Fibroblast of lung (primary cell): ENCODE data around the gene PHRF1.

ENCODE experiments used
- EZH2 ChIP-seq: IDR thresholded peaks from 2 replicates; pipeline ENCODE4 v1.5.1; 2012; ENCODE audit warnings: low read length, control low read depth, mild to moderate bottlenecking; ENCODE audit errors: missing control alignments
- TF ChIP-seq, protein P1 (sequence below), 2 donors: IDR thresholded peaks in 1 of 2; conservative IDR thresholded peaks in 1 of 2; 1 replicate in 1 of 2; 2 replicates in 1 of 2; pipeline ENCODE4 v1.5.1; 2011 to 2012; ENCODE audit warnings: low read length in 2 of 2, control low read depth in 1 of 2, inconsistent platforms in 1 of 2, low read depth in 1 of 2, mild to moderate bottlenecking in 1 of 2

DNA sequence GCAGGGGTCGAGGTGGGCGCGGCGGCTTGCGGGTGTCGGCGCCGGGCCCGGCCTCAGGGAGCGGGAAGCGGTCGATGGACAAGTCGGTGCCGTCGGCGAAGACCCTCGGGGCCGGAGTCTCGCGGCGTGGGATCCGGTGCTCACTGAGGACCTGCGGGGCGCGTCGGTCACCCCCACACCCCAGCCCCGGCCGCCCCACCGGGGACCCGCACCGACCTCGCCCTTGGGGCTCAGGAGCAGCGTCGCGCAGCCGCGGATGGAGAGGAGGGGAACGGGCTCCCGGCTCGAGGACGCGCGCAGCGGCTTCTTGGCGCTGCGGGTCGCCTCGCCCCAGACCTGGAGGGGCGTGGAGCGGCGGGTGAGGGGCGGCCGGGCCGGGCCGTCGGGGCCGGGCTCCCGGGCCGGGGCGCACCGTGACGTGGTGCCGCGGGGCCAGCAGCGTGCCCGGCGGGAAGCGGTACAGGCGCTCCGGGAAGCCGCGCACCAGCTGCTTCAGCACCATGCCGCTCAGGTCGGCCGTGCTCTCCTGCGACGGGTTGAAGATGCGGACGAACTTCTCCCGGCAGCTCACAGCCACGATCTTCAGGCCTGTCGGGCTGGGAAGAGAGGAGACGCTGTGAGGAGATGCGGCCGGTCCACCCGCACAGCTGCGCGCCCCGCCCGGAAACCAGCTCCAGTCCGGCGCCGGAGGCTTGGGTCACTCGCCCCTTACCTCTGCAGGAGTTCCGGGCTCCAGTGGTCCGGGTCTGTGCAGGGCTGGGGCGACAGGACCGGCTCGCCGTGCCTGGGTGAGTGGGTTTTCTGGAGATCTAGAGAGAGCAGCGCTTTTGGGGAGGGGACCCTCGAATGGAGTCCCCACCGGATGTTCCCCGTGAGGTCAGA is 20.2 kb upstream of the PHRF1 start:
- TF ChIP-seq, protein P1, sequence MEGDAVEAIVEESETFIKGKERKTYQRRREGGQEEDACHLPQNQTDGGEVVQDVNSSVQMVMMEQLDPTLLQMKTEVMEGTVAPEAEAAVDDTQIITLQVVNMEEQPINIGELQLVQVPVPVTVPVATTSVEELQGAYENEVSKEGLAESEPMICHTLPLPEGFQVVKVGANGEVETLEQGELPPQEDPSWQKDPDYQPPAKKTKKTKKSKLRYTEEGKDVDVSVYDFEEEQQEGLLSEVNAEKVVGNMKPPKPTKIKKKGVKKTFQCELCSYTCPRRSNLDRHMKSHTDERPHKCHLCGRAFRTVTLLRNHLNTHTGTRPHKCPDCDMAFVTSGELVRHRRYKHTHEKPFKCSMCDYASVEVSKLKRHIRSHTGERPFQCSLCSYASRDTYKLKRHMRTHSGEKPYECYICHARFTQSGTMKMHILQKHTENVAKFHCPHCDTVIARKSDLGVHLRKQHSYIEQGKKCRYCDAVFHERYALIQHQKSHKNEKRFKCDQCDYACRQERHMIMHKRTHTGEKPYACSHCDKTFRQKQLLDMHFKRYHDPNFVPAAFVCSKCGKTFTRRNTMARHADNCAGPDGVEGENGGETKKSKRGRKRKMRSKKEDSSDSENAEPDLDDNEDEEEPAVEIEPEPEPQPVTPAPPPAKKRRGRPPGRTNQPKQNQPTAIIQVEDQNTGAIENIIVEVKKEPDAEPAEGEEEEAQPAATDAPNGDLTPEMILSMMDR (conservative IDR thresholded peaks at IDR 0.05 in 1 of 2, IDR thresholded peaks at IDR 0.05 in 1 of 2; ENCODE audit: low read depth in 1 of 2, low read length in 2 of 2): no peak
- TF ChIP-seq EZH2: peak; percentile 94
